T-helper 2 cell treated with Interferon-gamma antibody and Interleukin-4, amounts not matched to agents 5 μg/mL and 100 μg/mL, for 36 hours (primary cell): ENCODE data around the gene TCL1A.
"Not testable (repeated sequence)": the region's sequence is repeated elsewhere in the genome, so short reads cannot be mapped to it uniquely, and the experiment has no call there.

Experiments
- DNase-seq: peaks from one replicate; pipeline ENCODE4 v3.0.0; 2021; ENCODE audit warnings: low spot score
- H3K27ac Mint-ChIP-seq: one replicate; pipeline ENCODE4 v1.8.0; 2021; ENCODE audit warnings: mild to moderate bottlenecking, mixed read lengths
- H3K27me3 Mint-ChIP-seq: one replicate; pipeline ENCODE4 v1.8.0; 2021; ENCODE audit warnings: low read depth, mixed read lengths
- H3K36me3 Mint-ChIP-seq: one replicate; pipeline ENCODE4 v1.8.0; 2021; ENCODE audit warnings: low read depth, mixed read lengths
- H3K4me1 Mint-ChIP-seq: one replicate; pipeline ENCODE4 v1.8.0; 2021; ENCODE audit warnings: low read depth, mixed read lengths
- H3K4me3 Mint-ChIP-seq: one replicate; pipeline ENCODE4 v1.8.0; 2022; ENCODE audit warnings: mild to moderate bottlenecking, moderate library complexity, mixed read lengths
- H3K9me3 Mint-ChIP-seq: one replicate; pipeline ENCODE4 v1.8.0; 2021; ENCODE audit warnings: mixed read lengths

TCL1A gene

DNA sequence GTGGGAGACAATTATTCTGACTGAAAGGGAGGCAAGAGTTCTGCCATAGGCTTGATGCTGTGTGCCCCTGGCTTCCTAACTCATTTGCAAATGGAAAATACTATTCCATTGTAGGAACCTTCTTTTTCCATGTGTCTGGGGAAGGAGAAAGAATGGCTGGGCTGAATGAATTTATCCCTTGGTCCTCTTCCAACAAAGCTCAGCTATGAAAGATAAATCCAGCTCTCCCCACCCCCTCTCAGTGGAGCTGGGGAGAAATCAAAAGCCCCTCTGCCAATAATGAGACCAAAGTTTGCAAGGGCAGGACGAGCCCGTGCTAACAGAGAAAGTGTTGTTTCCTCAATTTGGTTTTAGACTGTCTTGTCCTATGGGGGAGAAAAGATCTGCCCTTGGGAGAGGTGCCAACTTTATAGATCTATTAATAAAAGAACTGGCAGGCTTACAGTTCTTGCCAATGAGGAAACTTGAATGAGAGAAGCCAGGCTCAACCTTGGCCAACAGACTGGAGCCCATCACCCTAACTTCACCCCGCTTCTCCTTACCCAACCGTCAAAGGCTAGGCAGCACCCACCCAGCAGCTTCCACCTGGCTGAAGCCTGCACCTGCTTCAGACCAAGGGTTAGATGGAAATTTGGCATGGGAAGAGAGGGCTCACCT lies 36.6 kb downstream of the TCL1A start:
- Mint-ChIP-seq H3K27me3 (peaks cover 3% of the 10 kb centered on the region), H3K4me3 (no peak overlapping the region), H3K9me3 (no peaks in the 10 kb centered on the region), H3K36me3 (no peaks in the 10 kb centered on the region), H3K4me1 (no peaks in the 10 kb centered on the region), H3K27ac (no peak overlapping the region)
- no peak for DNase-seq

- Mint-ChIP-seq H3K4me3 (no peak overlapping the region), H3K27ac (no peak overlapping the region), H3K9me3 (no peaks in the 10 kb centered on the region), H3K4me1 (no peaks in the 10 kb centered on the region), H3K36me3 (no peaks in the 10 kb centered on the region), H3K27me3 (peaks cover 5% of the 10 kb centered on the region)
- no peak for DNase-seq
Measured at GRCh38 chr14:95675486-95675885, 38.4 kb downstream of the TCL1A start.

- Mint-ChIP-seq H3K9me3 (no peaks in the 10 kb centered on the region), H3K27ac (no peak overlapping the region), H3K36me3 (no peaks in the 10 kb centered on the region), H3K4me3 (no peak overlapping the region), H3K4me1 (no peaks in the 10 kb centered on the region), H3K27me3 (peaks cover 5% of the 10 kb centered on the region)
- DNase-seq = no peak
Measured at GRCh38 chr14:95674613-95675012, 39.3 kb downstream of the TCL1A start.

- DNase-seq = no peak
- Mint-ChIP-seq H3K4me1 (no peaks in the 10 kb centered on the region), H3K9me3 (no peaks in the 10 kb centered on the region), H3K27me3 (peaks cover 2% of the 10 kb centered on the region), H3K36me3 (no peaks in the 10 kb centered on the region), H3K4me3 (no peak overlapping the region), H3K27ac (no peak overlapping the region)
Measured at GRCh38 chr14:95668235-95668772, 45.6 kb downstream of the TCL1A start.

DNA sequence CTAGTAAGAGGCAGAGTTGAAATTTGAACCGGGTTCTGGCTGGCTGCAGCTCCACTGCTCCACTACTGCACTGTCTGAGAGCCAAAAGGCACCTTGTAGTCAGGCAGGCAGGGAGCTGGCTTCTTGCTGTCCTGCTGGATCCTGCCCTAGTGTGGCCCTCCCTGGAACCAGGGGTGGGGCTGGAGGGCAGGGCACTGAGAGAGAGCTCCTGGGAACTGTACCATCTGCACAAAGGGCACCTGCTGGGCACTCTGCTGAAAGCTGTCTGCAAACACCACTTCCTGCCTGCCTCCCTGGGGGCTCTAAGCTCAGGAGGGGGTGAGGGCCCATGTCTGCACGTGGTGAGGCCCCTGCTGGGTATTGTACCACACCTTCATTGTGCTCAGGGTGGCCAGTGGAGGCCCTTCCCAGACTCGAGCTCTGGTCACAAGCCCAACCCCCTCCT lies 46.7 kb downstream of the TCL1A start:
- Mint-ChIP-seq H3K27me3 (peaks cover 2% of the 10 kb centered on the region), H3K4me3 (no peak overlapping the region), H3K27ac (no peak overlapping the region), H3K9me3 (no peaks in the 10 kb centered on the region), H3K4me1 (peaks cover 1% of the 10 kb centered on the region), H3K36me3 (no peaks in the 10 kb centered on the region)
- no peak for DNase-seq

DNA sequence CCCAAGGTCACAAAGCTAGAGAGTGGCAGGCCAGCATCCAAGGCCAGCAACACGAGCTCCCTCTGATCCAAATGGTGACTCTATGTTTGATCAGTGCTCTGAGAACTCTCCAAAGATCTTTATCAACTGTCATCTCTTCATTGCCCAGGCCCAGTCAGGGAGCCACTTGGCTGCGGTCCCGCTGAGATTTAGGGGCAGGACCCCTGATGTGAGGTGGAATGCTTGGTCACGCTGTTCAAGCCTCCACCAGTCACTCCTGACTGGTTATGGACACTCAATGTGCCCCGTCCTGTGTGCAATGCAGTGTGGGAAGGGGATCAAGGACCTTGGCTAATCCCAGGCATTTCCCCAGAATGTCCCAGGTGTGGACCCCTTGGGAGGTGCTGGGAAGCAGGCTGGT lies 47.5 kb downstream of the TCL1A start:
- Mint-ChIP-seq H3K27ac (no peak overlapping the region), H3K9me3 (no peaks in the 10 kb centered on the region), H3K36me3 (no peaks in the 10 kb centered on the region), H3K4me1 (peaks cover 1% of the 10 kb centered on the region), H3K4me3 (no peak overlapping the region), H3K27me3 (peaks cover under 1% of the 10 kb centered on the region)
- no peak for DNase-seq

DNA sequence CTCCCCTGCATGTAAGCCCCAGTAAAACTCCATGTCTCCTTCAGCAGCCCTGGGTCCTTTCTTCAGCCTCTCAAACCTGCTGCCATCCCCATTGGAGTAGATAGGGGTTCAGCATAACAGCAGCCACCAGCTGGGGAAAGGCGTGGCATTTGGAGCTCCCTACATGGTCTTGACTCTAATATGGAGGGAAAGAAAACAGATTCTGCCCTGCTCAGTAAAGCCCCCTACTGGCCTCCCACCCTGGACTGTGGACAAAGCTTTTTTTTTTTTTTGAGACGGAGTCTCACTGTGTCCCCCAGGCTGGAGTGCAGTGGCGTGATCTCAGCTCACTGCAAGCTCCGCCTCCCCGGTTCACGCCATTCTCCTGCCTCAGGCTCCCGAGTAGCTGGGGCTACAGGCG lies 48.4 kb downstream of the TCL1A start:
- H3K27ac Mint-ChIP-seq, H3K4me1 Mint-ChIP-seq, H3K36me3 Mint-ChIP-seq, DNase-seq, H3K27me3 Mint-ChIP-seq, H3K9me3 Mint-ChIP-seq, H3K4me3 Mint-ChIP-seq: not testable (repeated sequence)

GRCh38 chr14:95664546-95664945 lies 49.4 kb downstream of the TCL1A start:
- Mint-ChIP-seq H3K27me3 (no peaks in the 10 kb centered on the region), H3K9me3 (no peaks in the 10 kb centered on the region), H3K4me3 (no peak overlapping the region), H3K4me1 (peaks cover 1% of the 10 kb centered on the region), H3K27ac (no peak overlapping the region), H3K36me3 (no peaks in the 10 kb centered on the region)
- DNase-seq = no peak

DNA sequence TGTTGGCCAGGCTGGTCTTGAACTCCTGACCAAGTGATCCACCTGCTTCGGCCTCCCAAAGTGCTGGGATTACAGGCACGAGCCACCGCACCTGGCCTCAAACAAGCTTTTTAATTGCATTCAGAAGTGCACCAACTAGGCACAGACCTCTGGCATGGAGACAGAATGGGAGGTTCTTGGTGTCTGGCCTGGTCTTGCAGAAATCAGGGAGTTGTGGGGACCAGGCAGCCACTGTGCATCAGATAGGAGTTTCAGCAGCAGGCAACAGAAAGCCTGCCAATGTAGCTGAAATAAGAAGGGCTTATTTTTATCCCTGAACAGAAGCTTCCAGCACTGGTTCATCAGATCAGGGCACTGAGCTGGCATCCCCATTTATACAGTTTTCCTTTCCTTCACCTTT lies 49.9 kb downstream of the TCL1A start:
- H3K36me3 Mint-ChIP-seq = no peaks in the 10 kb centered on the region
- H3K9me3 Mint-ChIP-seq = no peaks in the 10 kb centered on the region
- H3K4me1 Mint-ChIP-seq = peaks cover 1% of the 10 kb centered on the region
- no peak overlapping the region for H3K4me3 Mint-ChIP-seq
- H3K27me3 Mint-ChIP-seq = no peaks in the 10 kb centered on the region
- DNase-seq = no peak
- H3K27ac Mint-ChIP-seq = no peak overlapping the region

DNA sequence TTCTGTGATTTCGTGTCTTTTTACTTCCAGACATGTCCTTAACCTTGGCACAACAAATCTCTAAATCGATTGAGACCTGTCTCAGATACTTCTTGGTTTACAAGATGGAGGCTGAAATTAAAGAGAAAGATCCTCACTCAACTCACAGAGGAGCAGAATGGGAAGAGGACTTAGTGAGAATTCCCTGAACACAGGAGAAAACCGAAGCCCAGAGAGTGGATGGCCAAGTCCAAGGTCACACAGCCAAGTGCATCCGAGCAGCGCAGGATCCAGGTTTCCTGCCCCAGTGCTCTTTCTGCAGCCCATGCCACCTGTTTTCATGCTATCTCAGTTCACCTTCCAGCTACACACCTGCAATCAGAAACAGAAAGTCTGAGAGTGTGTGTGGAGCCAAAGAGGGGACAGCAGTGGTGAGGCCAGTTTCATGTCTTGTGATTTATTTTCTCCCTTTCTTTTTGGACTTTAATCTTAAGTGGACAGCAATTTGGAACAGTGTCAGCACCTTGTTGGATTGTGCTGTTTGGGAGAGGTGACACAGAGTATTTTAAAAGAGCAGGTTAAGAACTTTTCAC lies 50.6 kb downstream of the TCL1A start:
- H3K36me3 Mint-ChIP-seq = no peaks in the 10 kb centered on the region
- no peak for DNase-seq
- no peaks in the 10 kb centered on the region for H3K27me3 Mint-ChIP-seq
- H3K27ac Mint-ChIP-seq = no peak overlapping the region
- H3K9me3 Mint-ChIP-seq = no peaks in the 10 kb centered on the region
- no peak overlapping the region for H3K4me3 Mint-ChIP-seq
- peaks cover 1% of the 10 kb centered on the region for H3K4me1 Mint-ChIP-seq

DNA sequence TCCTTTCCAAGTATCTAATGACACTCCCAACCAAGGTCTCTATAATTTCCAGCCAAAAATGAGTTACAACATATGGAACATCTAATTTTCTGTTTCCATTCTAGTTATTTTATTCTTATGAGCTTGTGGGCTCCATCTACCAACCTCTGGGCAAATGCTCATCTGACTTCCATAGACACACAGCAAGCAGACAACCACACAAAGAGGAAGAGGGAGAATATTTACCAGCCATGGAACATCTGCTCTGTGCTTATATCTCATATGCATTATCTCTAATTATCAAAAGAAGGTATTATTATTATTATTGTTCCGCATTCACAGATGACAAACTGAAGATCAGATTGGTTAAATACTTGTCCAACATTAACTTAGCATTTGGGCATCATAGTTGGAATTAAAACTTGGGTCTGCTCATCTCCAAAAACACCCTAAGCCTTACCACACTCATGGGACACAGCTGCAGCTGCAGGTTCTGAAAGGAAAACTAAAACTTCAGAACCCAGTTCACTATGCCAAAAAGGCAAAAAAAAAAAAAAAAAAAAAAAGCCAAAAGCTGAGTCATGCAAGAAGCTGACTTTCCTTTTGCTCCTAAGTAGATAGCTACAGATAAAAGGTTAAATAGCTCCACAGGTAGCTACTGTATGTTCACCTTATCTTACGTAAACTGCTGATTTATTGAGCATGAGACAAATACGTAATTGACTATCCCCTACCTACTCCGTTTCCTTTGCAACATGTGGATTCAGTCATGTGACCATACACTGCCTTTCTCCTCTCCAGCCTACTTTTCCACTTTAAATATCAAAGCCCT lies 51.3 kb downstream of the TCL1A start:
- H3K9me3 Mint-ChIP-seq = no peaks in the 10 kb centered on the region
- no peak overlapping the region for H3K27ac Mint-ChIP-seq
- no peak overlapping the region for H3K4me3 Mint-ChIP-seq
- peaks cover 1% of the 10 kb centered on the region for H3K4me1 Mint-ChIP-seq
- DNase-seq = no peak
- H3K27me3 Mint-ChIP-seq = no peaks in the 10 kb centered on the region
- no peaks in the 10 kb centered on the region for H3K36me3 Mint-ChIP-seq

GRCh38 chr14:95660651-95661515 lies 53.0 kb downstream of the TCL1A start:
- H3K4me3 Mint-ChIP-seq = no peak overlapping the region
- no peak overlapping the region for H3K27ac Mint-ChIP-seq
- no peaks in the 10 kb centered on the region for H3K36me3 Mint-ChIP-seq
- H3K4me1 Mint-ChIP-seq = peaks cover 1% of the 10 kb centered on the region
- no peaks in the 10 kb centered on the region for H3K27me3 Mint-ChIP-seq
- DNase-seq = no peak
- no peaks in the 10 kb centered on the region for H3K9me3 Mint-ChIP-seq

- H3K27ac Mint-ChIP-seq = no peak overlapping the region
- H3K27me3 Mint-ChIP-seq = no peaks in the 10 kb centered on the region
- no peaks in the 10 kb centered on the region for H3K9me3 Mint-ChIP-seq
Measured at GRCh38 chr14:95659990-95660385, 53.9 kb downstream of the TCL1A start.

More at GRCh38 chr14:95659990-95660385, 53.9 kb downstream of the TCL1A start:
- Mint-ChIP-seq H3K4me1 (peaks cover 1% of the 10 kb centered on the region), H3K36me3 (no peaks in the 10 kb centered on the region), H3K4me3 (no peak overlapping the region)
- DNase-seq = no peak
